PC-3 (cell line): Measurements from ENCODE around the gene RNF123.
"Not testable (repeated sequence)": the region's sequence is repeated elsewhere in the genome, so short reads cannot be mapped to it uniquely, and the experiment has no call there.

Source experiments
- EZH2 ChIP-seq: fragments of 300-600 bp; sonication (generic); IDR thresholded peaks from one replicate; pipeline ENCODE4 v1.6.1; 2017; ENCODE audit warnings: antibody characterized with exemption, mild to moderate bottlenecking, low read length; ENCODE audit not compliant: unreplicated experiment
- EZH2phosphoT487 ChIP-seq: fragments of 300-600 bp; sonication (generic); IDR thresholded peaks from 2 replicates; pipeline ENCODE4 v1.6.1; 2018; ENCODE audit warnings: mild to moderate bottlenecking, antibody characterized with exemption, low read length, borderline replicate concordance
- TF ChIP-seq, protein P1 (sequence below): fragments of 300-600 bp; sonication (generic); conservative IDR thresholded peaks from 2 replicates; pipeline ENCODE4 v1.5.1; 2017; ENCODE audit warnings: antibody characterized with exemption, low read depth, mild to moderate bottlenecking, low read length

DNA sequence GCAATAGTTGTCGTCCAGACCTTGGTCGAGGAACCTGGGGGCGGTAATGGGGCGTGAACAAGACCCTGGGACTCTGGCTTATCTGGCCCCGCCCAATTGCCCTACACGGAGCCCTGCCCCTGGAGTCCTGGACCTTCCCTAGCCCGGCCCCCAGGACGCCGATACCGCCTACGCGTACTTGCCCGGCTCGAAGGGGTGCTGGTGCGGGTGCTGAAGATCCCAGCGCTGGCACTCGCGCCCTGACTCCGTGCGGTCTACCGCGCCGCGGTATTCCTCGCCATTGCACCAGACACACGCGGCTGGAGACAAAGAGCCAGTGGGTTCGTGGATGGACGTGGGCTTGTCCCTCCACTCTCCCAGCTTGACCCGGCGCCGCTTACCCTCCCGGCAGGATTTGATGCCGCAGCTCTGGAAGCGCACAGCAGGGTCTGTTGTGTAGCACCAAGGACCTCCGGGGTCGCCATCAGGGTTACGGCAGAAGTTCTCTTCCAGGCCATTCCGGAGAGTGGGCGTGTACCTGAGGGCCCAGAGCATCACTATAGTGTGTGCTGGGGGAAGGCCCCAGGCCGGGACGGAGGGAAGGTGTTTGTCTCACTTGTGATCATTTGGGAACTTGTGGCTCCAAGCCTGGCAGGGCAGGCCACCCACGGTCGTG is 2.5 kb upstream of the RNF123 start:
- TF ChIP-seq, protein P1, sequence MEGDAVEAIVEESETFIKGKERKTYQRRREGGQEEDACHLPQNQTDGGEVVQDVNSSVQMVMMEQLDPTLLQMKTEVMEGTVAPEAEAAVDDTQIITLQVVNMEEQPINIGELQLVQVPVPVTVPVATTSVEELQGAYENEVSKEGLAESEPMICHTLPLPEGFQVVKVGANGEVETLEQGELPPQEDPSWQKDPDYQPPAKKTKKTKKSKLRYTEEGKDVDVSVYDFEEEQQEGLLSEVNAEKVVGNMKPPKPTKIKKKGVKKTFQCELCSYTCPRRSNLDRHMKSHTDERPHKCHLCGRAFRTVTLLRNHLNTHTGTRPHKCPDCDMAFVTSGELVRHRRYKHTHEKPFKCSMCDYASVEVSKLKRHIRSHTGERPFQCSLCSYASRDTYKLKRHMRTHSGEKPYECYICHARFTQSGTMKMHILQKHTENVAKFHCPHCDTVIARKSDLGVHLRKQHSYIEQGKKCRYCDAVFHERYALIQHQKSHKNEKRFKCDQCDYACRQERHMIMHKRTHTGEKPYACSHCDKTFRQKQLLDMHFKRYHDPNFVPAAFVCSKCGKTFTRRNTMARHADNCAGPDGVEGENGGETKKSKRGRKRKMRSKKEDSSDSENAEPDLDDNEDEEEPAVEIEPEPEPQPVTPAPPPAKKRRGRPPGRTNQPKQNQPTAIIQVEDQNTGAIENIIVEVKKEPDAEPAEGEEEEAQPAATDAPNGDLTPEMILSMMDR: not testable (repeated sequence)
- TF ChIP-seq EZH2, EZH2phosphoT487: not testable (repeated sequence)
